ENCODE data around the gene PDE6A. TPM values are rescaled to one million over a fixed set of nuclear protein-coding genes. Genes with fewer than 3 reads are reported as not detected.

Gene PDE6A
- total and polyA plus RNA-seq, 2 donors (not counting 3 experiments of a cell fraction or from before 2014, with no cell fraction given): not detected

- no peak overlapping the region for H3K9ac ChIP-seq (replicated peaks; ENCODE audit: extremely low read depth, insufficient read depth, low read length)
- POLR2A ChIA-PET: interaction anchor here (0.6 kb wide), 1 partner anchor 53 kb away, joined by 3 read pairs; no protein-coding TSS in a partner anchor
- FAIRE-seq: no peak
- no peaks in the 10 kb centered on the region for H3K9me3 ChIP-seq (replicated peaks; ENCODE audit: control insufficient read depth, insufficient read depth, low read length)
- H3K27ac ChIP-seq (ENCODE audit: insufficient read depth, low read depth, low read length): no peak overlapping the region
- TF ChIP-seq CTCF (IDR thresholded peaks at IDR 0.05; ENCODE audit: extremely low read depth in 1 of 2, insufficient read depth in 1 of 2, low read depth in 1 of 2, low read length in 2 of 2) (no peak), EZH2 (IDR thresholded peaks at IDR 0.05; ENCODE audit: borderline replicate concordance, low read depth, low read length, severe bottlenecking) (no peak), POLR2AphosphoS5 (IDR thresholded peaks at IDR 0.05; ENCODE audit: insufficient read depth, low read depth, low read length) (no peak), FOS (IDR thresholded peaks at IDR 0.05; ENCODE audit: borderline replicate concordance, insufficient read depth, low read length) (no peak), POLR2A (IDR thresholded peaks at IDR 0.05; ENCODE audit: low read depth, low read length) (no peak), MYC (IDR thresholded peaks at IDR 0.05; ENCODE audit: low read depth, low read length) (no peak), MAX (IDR thresholded peaks at IDR 0.05; ENCODE audit: insufficient read depth, insufficient read length) (no peak), GATA2 (IDR thresholded peaks at IDR 0.05; ENCODE audit: insufficient read depth, insufficient read length, low read depth, low read length) (no peak), JUN (IDR thresholded peaks at IDR 0.05; ENCODE audit: borderline replicate concordance, insufficient read depth, insufficient read length, low read depth) (no peak)
- H3K4me1 ChIP-seq (ENCODE audit: control insufficient read depth, extremely low read depth, insufficient read depth, low read length): no peaks in the 10 kb centered on the region
- intact Hi-C loops (cut with micrococcal nuclease): no loop called here
- H3K4me3 ChIP-seq (replicated peaks in 1 of 3; ENCODE audit: insufficient read depth in 1 of 3, low read depth in 1 of 3, low read length in 3 of 3): no peak overlapping the region
- no peak overlapping the region for H3K4me2 ChIP-seq (ENCODE audit: insufficient read depth, low read length)
- no peak overlapping the region for H2AFZ ChIP-seq (ENCODE audit: low read depth, low read length)
- BruUV-seq (replicated peaks): no TSS peak
- CTCF ChIA-PET: interaction anchor here (0.8 kb wide), 1 partner anchor 9 kb away, joined by 3 read pairs; no protein-coding TSS in a partner anchor
- H4K20me1 ChIP-seq (replicated peaks; ENCODE audit: control insufficient read depth, extremely low read depth, insufficient read depth, low read length): no peaks in the 10 kb centered on the region
- dilution Hi-C loops (cut with MboI; ENCODE audit: extremely low pct_ligation_motif_present, low sequenced_read_pairs): no loop called here
- H3K36me3 ChIP-seq (ENCODE audit: control insufficient read depth in 2 of 2, extremely low read depth in 1 of 2, insufficient read depth in 2 of 2, low read length in 2 of 2): no peaks in the 10 kb centered on the region
- H3K79me2 ChIP-seq (ENCODE audit: control insufficient read depth, insufficient read depth, low read length): no peaks in the 10 kb centered on the region
- DNase-seq (ENCODE audit: low read depth, low spot score): no peak
- no peaks in the 10 kb centered on the region for H3K27me3 ChIP-seq (ENCODE audit: control insufficient read depth in 2 of 2, insufficient read depth in 2 of 2, low read length in 2 of 2)
- no peaks in the 10 kb centered on the region for H3K9me1 ChIP-seq (replicated peaks; ENCODE audit: control insufficient read depth, extremely low read depth, insufficient read depth, low read length)
These were observed 9.0 kb upstream of the PDE6A start for GRCh38 chr5:149953436-149954121.
